Activated effector memory CD4-positive, alpha-beta T cell treated with anti-CD3 and anti-CD28 coated beads, Interleukin-2, amount 50 U/mL, for 16 hours (primary cell): Measurements from ENCODE around the gene CD81.
"Not testable (repeated sequence)": the region's sequence is repeated elsewhere in the genome, so short reads cannot be mapped to it uniquely, and the experiment has no call there.

ENCODE experiments used
- DNase-seq: peaks from one replicate; pipeline ENCODE4 v3.0.0-alpha.2; 2020

Gene CD81

GRCh38 chr11:2376751-2377451, at the start of gene CD81:
Gene CD81 (plus strand): TSS chr11:2377310. CDS start chr11:2377550, 240 bp downstream.
- DNase-seq: peak; percentile 88

GRCh38 chr11:2328021-2328420, 49.1 kb upstream of the CD81 start:
- peak; percentile 4 for DNase-seq

GRCh38 chr11:2328656-2329354, 48.3 kb upstream of the CD81 start:
- peak; percentile 28 for DNase-seq

- no peak for DNase-seq
Measured at GRCh38 chr11:2329551-2329950, 47.6 kb upstream of the CD81 start.

GRCh38 chr11:2330696-2331095, 46.4 kb upstream of the CD81 start:
- DNase-seq: peak; percentile 6

- DNase-seq: peak; percentile 10
Measured at GRCh38 chr11:2331404-2331803, 45.7 kb upstream of the CD81 start.

GRCh38 chr11:2332569-2332968, 44.5 kb upstream of the CD81 start:
- DNase-seq: peak; percentile 3

GRCh38 chr11:2333486-2334205, 43.5 kb upstream of the CD81 start:
- DNase-seq: not testable (repeated sequence)

- peak; percentile 8 for DNase-seq
Measured at GRCh38 chr11:2335286-2335685, 41.8 kb upstream of the CD81 start.

- peak; percentile 17 for DNase-seq
Measured at GRCh38 chr11:2338760-2339159, 38.4 kb upstream of the CD81 start.

- peak; percentile 2 for DNase-seq
Measured at GRCh38 chr11:2342557-2342956, 34.6 kb upstream of the CD81 start.

GRCh38 chr11:2342981-2343380, 34.1 kb upstream of the CD81 start:
- DNase-seq: peak; percentile 31

GRCh38 chr11:2343502-2343901, 33.6 kb upstream of the CD81 start:
- DNase-seq: peak; percentile 6

GRCh38 chr11:2345050-2345449, 32.1 kb upstream of the CD81 start:
- no peak for DNase-seq

GRCh38 chr11:2346014-2346413, 31.1 kb upstream of the CD81 start:
- DNase-seq: peak; percentile 25

- peak; percentile 48 for DNase-seq
Measured at GRCh38 chr11:2346586-2347307, 30.4 kb upstream of the CD81 start.

- DNase-seq: peak; percentile 25
Measured at GRCh38 chr11:2347308-2347830, 29.7 kb upstream of the CD81 start.

GRCh38 chr11:2348986-2349385, 28.1 kb upstream of the CD81 start:
- DNase-seq: no peak

- peak; percentile 53 for DNase-seq
Measured at GRCh38 chr11:2351701-2352100, 25.4 kb upstream of the CD81 start.

GRCh38 chr11:2352420-2352819, 24.7 kb upstream of the CD81 start:
- no peak for DNase-seq

GRCh38 chr11:2355000-2355644, 22.0 kb upstream of the CD81 start:
- no peak for DNase-seq

GRCh38 chr11:2357246-2357645, 19.9 kb upstream of the CD81 start:
- DNase-seq: no peak
